GM19438 (cell line): ENCODE data around the gene SGCD.

Source experiments
- ATAC-seq: cut with Tn5 transposase; IDR thresholded peaks from one replicate; pipeline ENCODE4 v1.9.1; 2021; ENCODE audit warnings: low read depth; ENCODE audit not compliant: unreplicated experiment

The SGCD gene

DNA sequence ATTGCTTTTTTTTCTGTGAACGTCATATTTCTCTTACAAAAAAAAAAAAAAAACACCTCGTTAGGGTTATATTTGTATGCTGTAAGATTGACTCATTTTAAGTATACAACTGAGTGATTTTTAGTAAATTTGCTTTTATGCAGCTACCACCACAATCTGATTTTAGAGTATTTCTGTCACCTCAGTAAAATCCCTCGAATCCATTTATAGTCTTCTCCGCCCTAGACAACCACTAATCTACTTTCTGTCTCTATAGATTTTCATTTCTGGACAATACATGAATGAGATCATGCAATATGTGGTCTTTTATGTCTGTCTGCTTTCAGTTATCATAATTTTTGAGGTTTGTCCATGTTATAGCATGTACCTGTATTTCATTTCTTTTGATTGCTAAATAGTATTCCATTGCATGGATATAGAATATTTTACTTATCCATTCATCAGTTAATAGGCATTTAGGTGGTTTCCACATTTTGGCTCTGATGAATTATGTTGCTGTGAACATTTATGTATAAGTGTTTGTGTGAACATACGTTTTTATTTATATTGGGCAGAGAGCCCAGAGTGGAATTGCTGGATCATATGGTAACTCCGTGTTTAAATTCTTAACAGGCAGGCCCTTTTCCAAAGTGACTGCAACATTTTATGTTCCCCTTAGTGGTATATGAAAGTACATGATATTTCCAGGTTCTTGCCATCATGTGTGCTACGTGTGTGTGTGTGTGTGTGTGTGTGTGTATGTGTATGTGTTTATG lies 171.4 kb downstream of the SGCD start:
- ATAC-seq = no peak

DNA sequence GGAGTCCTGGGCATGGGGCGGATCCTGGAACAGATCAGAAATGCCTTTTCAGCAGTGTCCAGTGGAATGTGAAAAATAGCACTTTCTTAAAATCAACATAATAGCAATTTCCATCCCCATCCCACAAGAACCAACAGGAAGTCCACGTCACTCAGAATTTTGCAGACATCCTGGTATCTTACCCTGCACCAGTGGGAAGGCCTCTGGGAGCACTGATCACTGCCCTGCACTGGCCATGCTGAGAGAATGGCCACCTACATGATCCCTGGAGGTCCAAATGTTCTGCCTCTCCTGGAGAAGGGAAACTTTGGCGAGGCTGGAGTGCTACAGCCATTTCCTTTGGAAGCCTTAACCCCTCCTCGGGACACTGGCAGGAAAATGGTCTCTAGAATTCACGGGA lies 173.8 kb downstream of the SGCD start:
- no peak for ATAC-seq

DNA sequence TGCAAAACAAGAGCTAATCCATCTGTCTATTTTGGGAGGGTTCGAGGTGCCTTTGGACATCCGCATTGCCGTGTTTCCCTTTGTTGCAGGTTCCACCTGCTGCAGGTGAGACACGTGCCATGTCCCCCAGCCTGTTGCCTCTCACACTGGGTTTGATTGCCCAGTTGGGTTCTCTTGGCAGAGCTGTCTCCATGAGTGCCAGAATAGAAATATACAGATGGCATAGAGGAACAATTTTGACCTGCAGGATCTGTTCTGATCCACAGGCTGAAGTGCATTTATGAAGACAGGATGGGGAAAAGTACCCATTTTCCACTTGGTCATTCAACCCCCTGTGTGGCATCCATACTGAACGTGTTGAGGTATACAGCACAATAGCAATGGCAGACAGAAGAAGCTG lies 178.1 kb downstream of the SGCD start:
- no peak for ATAC-seq

GRCh38 chr5:156513123-156513815 lies 186.3 kb downstream of the SGCD start:
- no peak for ATAC-seq

GRCh38 chr5:156515121-156515520 lies 188.2 kb downstream of the SGCD start:
- no peak for ATAC-seq

GRCh38 chr5:156515803-156516360 lies 188.9 kb downstream of the SGCD start:
- ATAC-seq = no peak

- ATAC-seq = no peak
These were observed 195.9 kb downstream of the SGCD start for GRCh38 chr5:156522651-156523529.

- no peak for ATAC-seq
These were observed 196.6 kb downstream of the SGCD start for GRCh38 chr5:156523607-156524006.

GRCh38 chr5:156526081-156526925 lies 199.3 kb downstream of the SGCD start:
- ATAC-seq = no peak

GRCh38 chr5:156527611-156528010 lies 200.6 kb downstream of the SGCD start:
- no peak for ATAC-seq

DNA sequence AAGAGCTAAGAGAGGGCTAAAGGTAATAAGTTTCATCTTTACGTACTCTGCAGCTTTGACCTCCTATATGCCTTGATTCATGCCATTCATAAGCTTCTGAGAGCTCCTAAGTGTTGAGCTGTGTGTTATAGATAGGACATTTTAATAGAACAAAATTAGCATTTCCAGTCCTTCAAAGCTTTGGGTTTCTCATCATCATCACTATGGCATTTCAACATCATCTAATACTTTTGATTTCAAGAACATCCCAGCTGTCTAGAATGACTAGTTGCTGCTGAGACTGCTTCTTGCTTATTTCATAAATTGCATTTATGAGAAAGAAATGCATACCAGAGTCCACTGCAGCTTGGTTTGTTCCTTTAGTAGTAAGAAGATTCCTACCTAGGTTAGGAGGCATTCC lies 201.7 kb downstream of the SGCD start:
- ATAC-seq = no peak

GRCh38 chr5:156529892-156530291 lies 202.9 kb downstream of the SGCD start:
- no peak for ATAC-seq

DNA sequence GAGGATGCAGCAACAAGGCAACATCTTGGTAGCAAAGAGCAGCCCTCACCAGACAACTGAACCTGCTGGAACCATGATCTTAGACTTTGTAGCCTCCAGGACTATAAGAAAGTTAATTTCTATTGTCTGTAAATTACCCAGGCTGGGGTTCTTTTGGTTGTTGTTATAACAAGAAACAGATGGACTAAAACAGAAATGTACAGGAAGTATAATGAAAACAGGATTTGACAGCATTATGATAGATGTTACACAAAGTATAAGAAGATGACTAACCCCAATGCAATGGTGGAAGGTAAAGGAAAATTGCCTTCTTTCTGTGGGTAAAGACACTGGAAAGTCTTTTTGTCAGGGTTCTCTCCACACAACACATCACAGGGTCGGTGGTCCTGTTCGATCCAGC lies 204.2 kb downstream of the SGCD start:
- ATAC-seq = no peak

DNA sequence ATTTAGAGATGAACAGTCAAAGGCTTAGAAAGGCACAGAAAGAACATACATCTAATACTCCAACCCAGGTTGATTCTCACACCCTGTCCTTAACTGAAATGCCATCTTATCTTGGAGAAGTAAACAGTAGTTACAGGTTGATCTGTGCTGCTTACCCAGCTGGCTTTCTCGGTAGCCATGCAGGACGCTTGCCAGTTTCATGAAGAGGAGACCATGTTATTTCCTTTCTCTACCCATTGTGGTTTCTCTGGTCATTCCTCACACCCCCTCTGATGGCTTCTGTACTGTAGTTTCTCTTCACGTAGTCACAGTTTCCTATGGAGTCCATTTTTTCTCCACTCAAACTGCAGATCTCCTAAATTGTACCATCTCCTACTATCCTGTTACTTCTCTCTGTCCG lies 206.0 kb downstream of the SGCD start:
- peak; percentile 57 for ATAC-seq

GRCh38 chr5:156534085-156534484 lies 207.1 kb downstream of the SGCD start:
- no peak for ATAC-seq

DNA sequence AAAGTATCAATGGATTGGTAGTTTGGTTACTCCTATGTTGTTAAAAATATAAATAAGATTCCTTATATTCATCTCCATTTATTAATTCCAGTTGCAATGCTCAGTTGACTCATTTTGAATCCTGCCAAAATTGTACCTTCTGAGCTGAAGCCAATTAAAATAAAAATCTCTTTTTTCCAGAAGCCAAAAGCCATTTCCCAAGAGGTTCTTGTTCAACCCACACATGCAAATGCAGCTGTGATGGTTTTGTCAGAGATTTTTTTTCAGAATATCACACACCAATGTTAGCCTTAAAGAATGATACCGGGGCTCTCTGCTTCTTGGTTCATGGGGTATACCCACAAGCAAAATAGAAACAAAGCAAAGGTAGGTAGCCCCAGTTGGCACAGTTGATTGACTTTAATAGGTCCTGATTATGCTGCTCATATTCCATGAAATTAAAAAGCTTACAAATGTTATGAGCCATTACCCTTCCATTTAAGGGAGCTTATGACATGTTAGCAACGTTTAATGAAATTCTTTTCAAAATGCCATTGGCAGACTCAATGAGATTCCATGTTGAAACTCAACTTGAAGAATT lies 208.0 kb downstream of the SGCD start:
- ATAC-seq = no peak

DNA sequence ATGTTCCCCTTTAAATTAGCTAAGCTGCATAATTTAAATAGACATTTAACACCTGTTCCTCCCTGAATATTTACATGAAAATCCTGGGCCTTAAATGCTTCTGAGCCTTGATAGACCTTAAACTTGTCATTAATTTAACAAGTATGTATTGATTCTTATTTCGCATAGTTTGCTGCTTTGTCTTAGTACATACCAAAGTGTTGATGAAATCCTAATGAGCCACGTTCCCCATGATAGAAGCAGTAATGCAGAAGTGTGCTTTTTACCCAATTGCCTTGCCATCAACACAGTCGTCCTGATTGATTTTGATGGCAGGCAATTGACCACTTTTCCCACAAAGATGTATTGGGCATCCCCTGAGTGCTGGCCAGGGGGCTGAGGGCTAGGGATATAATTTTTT lies 213.5 kb downstream of the SGCD start:
- no peak for ATAC-seq

- ATAC-seq = no peak
These were observed 214.6 kb downstream of the SGCD start for GRCh38 chr5:156541582-156541981.

GRCh38 chr5:156543348-156544145 lies 216.6 kb downstream of the SGCD start:
- no peak for ATAC-seq
